Measurements from ENCODE around the gene LAMC2.

GRCh38 chr1:183235503-183235902, 49.4 kb downstream of the LAMC2 start:
- TF ChIP-seq, protein P1, sequence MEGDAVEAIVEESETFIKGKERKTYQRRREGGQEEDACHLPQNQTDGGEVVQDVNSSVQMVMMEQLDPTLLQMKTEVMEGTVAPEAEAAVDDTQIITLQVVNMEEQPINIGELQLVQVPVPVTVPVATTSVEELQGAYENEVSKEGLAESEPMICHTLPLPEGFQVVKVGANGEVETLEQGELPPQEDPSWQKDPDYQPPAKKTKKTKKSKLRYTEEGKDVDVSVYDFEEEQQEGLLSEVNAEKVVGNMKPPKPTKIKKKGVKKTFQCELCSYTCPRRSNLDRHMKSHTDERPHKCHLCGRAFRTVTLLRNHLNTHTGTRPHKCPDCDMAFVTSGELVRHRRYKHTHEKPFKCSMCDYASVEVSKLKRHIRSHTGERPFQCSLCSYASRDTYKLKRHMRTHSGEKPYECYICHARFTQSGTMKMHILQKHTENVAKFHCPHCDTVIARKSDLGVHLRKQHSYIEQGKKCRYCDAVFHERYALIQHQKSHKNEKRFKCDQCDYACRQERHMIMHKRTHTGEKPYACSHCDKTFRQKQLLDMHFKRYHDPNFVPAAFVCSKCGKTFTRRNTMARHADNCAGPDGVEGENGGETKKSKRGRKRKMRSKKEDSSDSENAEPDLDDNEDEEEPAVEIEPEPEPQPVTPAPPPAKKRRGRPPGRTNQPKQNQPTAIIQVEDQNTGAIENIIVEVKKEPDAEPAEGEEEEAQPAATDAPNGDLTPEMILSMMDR (IDR thresholded peaks at IDR 0.05), result no peak
- no peak for TF ChIP-seq POLR2A (IDR thresholded peaks at IDR 0.05)
